AG04450 (cell line): ENCODE measurements around the gene FAM110D. TPM values are rescaled to one million over a fixed set of nuclear protein-coding genes. Genes with fewer than 3 reads are reported as not detected.

Source experiments
- CTCF ChIA-PET: fragments of 300-600, 350-600 bp; formaldehyde crosslinking; extraction: SDS; loops from one replicate; lab custom pipeline; 2022; ENCODE audit warnings: antibody characterized with exemption, inconsistent platforms; lab: Charles Lee
- POLR2A ChIA-PET: fragments of 350-600 bp; formaldehyde crosslinking; extraction: SDS; loops from one replicate; lab custom pipeline; 2021; ENCODE audit warnings: antibody characterized with exemption, inconsistent platforms; lab: Yijun Ruan, JAX
- DNase-seq: peaks from one replicate; pipeline ENCODE4 v3.0.0-alpha.2; 2011; ENCODE audit warnings: low read depth, low spot score
- H3K27ac ChIP-seq: one replicate; pipeline ENCODE4 v1.5.1; 2012; ENCODE audit warnings: low read depth, low read length, control low read depth
- H3K27me3 ChIP-seq: one replicate; pipeline ENCODE4 v1.6.0; 2012; ENCODE audit warnings: low read length; ENCODE audit not compliant: control insufficient read depth, insufficient read depth
- H3K4me3 ChIP-seq: 2 replicates; pipeline ENCODE4 v1.5.1; 2011; ENCODE audit warnings: mild to moderate bottlenecking, low read depth, low read length, control low read depth
- H3K9me3 ChIP-seq: 2 replicates; pipeline ENCODE4 v1.5.1; 2012; ENCODE audit warnings: low read length; ENCODE audit not compliant: control insufficient read depth, insufficient read depth
- polyA plus RNA-seq: library from polyadenylated mRNA; depleted of rRNA; stranded (reverse); fragments of >200 nt; gene quantifications from 2 replicates; pipeline ENCODE4 v1.2.3, GENCODE V29; 2011
- TF ChIP-seq, protein P1 (sequence below): IDR thresholded peaks from 2 replicates; pipeline ENCODE4 v1.5.1; 2011; ENCODE audit warnings: low read depth, low read length, control low read depth, inconsistent platforms

Gene FAM110D
- polyA plus RNA-seq, 1 experiment: not detected

DNA sequence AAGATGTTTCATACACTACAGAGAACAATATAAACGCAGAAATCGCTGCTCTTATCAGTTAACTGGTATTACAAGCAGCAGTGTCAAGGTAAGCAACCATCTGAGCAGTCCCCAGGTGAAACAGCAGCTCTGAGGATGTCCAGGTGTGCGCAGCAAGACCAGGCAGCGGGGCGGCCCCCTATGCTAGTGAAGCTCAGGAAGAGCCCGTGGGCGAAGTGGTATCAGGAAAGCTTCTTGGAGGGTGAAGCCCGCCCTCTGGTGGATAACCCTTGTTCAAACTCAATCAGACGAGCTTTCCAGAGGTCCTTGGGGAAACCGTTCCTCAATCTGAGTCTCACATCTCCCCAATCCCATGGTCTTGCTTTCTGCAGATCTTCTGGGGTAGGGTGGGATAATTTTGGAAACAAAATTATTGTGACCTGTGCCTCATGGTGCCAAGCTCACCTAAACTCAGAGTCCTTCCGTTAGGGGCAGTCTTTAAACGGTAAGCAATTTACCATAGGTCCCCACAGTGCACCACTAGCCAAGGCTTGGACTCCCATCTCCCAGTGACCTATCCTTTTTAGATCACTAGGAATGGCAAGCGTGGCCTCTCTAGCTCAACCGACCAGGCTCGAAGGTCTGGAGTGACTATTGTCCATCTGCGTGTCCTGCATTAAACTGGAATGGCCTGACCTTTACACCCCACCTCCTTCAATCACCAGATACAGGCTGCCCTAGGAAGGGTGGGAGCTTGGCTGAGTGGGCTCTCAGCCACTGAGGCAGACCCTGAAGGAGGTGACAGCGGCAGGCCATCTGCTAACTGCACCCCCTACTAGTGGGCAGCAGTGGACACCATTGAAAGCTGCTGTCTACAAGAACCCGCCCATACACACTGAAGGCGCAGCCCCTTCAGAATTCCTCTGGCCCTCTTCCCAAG lies 13.6 kb upstream of the FAM110D start:
- DNase-seq: peak; percentile 61
- TF ChIP-seq, protein P1, sequence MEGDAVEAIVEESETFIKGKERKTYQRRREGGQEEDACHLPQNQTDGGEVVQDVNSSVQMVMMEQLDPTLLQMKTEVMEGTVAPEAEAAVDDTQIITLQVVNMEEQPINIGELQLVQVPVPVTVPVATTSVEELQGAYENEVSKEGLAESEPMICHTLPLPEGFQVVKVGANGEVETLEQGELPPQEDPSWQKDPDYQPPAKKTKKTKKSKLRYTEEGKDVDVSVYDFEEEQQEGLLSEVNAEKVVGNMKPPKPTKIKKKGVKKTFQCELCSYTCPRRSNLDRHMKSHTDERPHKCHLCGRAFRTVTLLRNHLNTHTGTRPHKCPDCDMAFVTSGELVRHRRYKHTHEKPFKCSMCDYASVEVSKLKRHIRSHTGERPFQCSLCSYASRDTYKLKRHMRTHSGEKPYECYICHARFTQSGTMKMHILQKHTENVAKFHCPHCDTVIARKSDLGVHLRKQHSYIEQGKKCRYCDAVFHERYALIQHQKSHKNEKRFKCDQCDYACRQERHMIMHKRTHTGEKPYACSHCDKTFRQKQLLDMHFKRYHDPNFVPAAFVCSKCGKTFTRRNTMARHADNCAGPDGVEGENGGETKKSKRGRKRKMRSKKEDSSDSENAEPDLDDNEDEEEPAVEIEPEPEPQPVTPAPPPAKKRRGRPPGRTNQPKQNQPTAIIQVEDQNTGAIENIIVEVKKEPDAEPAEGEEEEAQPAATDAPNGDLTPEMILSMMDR: peak; percentile 78
- Histone ChIP-seq H3K27me3 (peaks cover 12% of the 10 kb centered on the region), H3K27ac (no peak overlapping the region), H3K9me3 (no peaks in the 10 kb centered on the region), H3K4me3 (no peak overlapping the region)
- ChIA-PET CTCF (interaction anchor here (0.5 to 6.2 kb wide), 35 partner anchors 10 to 1205 kb away, joined by 3 to 65 read pairs (median 6); partner anchors contain the start of genes CATSPER4, CEP85 and PDIK1L), POLR2A (interaction anchor here (0.5 to 1.3 kb wide), 3 partner anchors 15 to 109 kb away, joined by 3 to 6 read pairs (median 3); partner anchors contain the start of gene PDIK1L)

DNA sequence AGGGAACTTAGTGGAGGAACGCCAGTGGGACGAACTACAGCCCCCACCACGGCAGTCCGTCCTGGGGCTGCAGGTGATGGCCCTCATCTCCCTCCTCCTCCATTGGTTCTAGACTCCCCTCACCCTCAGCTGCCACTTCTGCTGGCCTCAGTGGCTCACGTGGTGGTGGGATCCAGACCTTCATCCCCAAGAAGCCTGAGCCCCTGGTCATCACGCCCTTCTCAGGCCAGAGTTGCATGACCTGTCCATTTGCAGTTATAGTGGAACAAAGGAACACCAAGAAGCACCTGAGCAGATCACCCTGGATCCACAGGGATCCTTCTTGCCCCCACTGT lies 13.0 kb upstream of the FAM110D start:
- H3K27ac ChIP-seq: no peak overlapping the region
- TF ChIP-seq, protein P1: no peak
- peaks cover 16% of the 10 kb centered on the region for H3K27me3 ChIP-seq
- no peak for DNase-seq
- H3K4me3 ChIP-seq: no peak overlapping the region
- H3K9me3 ChIP-seq: no peaks in the 10 kb centered on the region
- CTCF ChIA-PET: interaction anchor here (0.6 to 6.2 kb wide), 18 partner anchors 10 to 260 kb away, joined by 3 to 65 read pairs (median 8); partner anchors contain the start of gene PDIK1L
- POLR2A ChIA-PET: no interaction called here

DNA sequence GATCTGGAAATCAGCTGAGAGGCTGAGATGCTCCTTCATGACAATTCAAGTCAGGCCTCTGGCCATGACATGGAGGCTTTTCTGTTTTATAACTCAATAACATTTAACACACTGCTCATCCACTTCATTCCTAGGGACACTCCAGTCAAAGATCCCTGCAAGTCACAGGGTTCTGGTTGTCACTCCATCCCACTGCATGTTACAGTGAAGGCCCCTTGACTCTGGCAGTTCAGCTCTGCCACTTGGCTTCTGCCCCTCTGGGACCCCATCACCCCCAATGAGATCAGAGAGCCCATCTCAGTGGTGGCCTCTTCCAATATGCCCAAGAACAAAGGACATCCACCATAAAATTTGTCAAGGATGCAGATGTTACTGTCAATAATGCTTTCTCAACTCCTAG lies 10.0 kb upstream of the FAM110D start:
- TF ChIP-seq, protein P1: no peak
- CTCF ChIA-PET: interaction anchor here (1.0 kb wide), 1 partner anchor 85 kb away, joined by 3 read pairs; the partner anchor contains the start of gene CEP85
- POLR2A ChIA-PET: no interaction called here
- DNase-seq: no peak
- no peak overlapping the region for H3K27ac ChIP-seq
- H3K4me3 ChIP-seq: no peak overlapping the region
- no peaks in the 10 kb centered on the region for H3K9me3 ChIP-seq
- H3K27me3 ChIP-seq: peaks cover 23% of the 10 kb centered on the region

DNA sequence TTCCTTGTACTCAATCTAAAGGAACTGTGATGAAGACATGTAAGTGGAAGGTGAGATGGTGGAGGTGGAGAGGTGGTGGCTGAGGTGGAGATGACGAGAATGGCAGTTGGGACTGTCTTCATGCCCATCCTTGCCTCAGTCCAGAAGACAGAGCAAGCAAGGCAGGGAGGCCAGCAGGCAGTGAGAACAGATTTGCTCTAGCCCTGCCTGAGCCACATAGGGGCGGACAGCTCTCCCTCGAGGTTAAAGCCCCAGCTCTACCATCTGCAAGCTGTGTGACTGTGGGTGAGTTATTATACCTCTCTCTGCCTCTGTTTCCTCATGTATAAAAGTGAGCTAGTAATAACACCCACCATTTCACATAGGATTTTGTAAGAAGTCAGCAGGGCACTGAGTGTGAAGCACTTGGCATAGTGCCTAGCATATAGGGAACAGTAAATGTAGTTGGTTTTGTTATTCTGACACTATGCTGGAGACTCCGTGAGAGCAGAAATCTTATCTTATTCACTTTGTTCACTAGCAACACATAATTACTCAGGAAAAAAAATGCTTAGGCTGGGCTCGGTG lies 4.8 kb upstream of the FAM110D start:
- Histone ChIP-seq H3K27me3 (peaks cover 47% of the 10 kb centered on the region), H3K4me3 (no peak overlapping the region), H3K27ac (no peak overlapping the region), H3K9me3 (no peaks in the 10 kb centered on the region)
- ChIA-PET POLR2A (no interaction called here), CTCF (interaction anchor here (1.5 to 5.1 kb wide), 2 partner anchors 9 to 16 kb away, joined by 7 to 32 read pairs; partner anchors contain the start of gene ZNF593)
- no peak for DNase-seq
- TF ChIP-seq, protein P1: no peak

DNA sequence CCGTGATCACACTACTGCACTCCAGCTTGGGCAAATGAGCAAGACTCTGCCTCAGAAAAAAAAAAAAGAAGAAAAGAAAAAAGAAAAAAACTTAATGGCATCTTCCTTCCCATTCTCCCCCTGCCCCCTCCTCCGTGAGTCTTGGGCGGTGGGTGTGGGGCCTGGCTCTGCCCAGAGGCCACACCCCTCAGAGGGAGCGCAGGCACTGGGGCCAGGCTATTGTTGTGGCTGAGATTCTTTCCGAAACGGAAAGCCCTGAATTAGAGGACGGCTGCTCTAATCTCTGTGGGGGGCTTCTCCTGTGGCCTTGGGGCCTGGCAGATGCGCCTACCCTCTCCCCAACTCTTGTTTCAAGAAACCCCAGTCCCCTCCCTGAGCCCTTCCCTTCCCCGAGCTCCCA lies 4.1 kb upstream of the FAM110D start:
- DNase-seq: no peak
- POLR2A ChIA-PET: no interaction called here

More for the DNA sequence above, 4.1 kb upstream of the FAM110D start:
- Histone ChIP-seq H3K9me3 (no peaks in the 10 kb centered on the region), H3K4me3 (no peak overlapping the region), H3K27me3 (peaks cover 47% of the 10 kb centered on the region), H3K27ac (no peak overlapping the region)
- TF ChIP-seq, protein P1: no peak
- CTCF ChIA-PET: interaction anchor here (1.5 to 5.1 kb wide), 2 partner anchors 9 to 15 kb away, joined by 7 to 32 read pairs; partner anchors contain the start of gene ZNF593
